HepG2 (cell line): ENCODE measurements around the gene MCF2L. TPM values are rescaled to one million over a fixed set of nuclear protein-coding genes. Genes with fewer than 3 reads are reported as not detected.

Experiments
- ARHGAP35 ChIP-seq: sonication (generic); formaldehyde crosslinking; IDR thresholded peaks from 2 replicates; pipeline ENCODE4 v1.9.0; 2022; ENCODE audit warnings: mild to moderate bottlenecking, inconsistent platforms, moderate library complexity, missing genetic modification reagents, borderline replicate concordance
- ATF2 ChIP-seq: sonication (generic); formaldehyde crosslinking; IDR thresholded peaks from 2 replicates; pipeline ENCODE4 v1.4.0; 2020; ENCODE audit warnings: missing genetic modification reagents
- ETV5 ChIP-seq: IDR thresholded peaks from 2 replicates; pipeline ENCODE4 v1.6.1; 2018; ENCODE audit warnings: missing biosample characterization, missing genetic modification reagents, inconsistent platforms, borderline replicate concordance
- GRHL1 ChIP-seq: sonication (generic); formaldehyde crosslinking; conservative IDR thresholded peaks from 2 replicates; pipeline ENCODE4 v1.8.0; 2022; ENCODE audit warnings: missing genetic modification reagents
- HNF1B ChIP-seq: sonication (generic); formaldehyde crosslinking; IDR thresholded peaks from 2 replicates; pipeline ENCODE4 v1.5.1; 2020; ENCODE audit warnings: mild to moderate bottlenecking, moderate library complexity, missing genetic modification reagents
- HNRNPH1 ChIP-seq: fragments of 200-400 bp; formaldehyde crosslinking; optimal IDR thresholded peaks from 2 replicates; pipeline ENCODE3; 2017; ENCODE audit warnings: mild to moderate bottlenecking, low read depth, low read length
- NFKB2 ChIP-seq: sonication (generic); formaldehyde crosslinking; IDR thresholded peaks from 2 replicates; pipeline ENCODE4 v1.4.0; 2020; ENCODE audit warnings: missing genetic modification reagents, borderline replicate concordance
- PHF5A ChIP-seq: IDR thresholded peaks from one replicate; pipeline ENCODE4 v1.6.1; 2018; ENCODE audit warnings: low read depth, missing genetic modification reagents; ENCODE audit not compliant: unreplicated experiment
- RELA ChIP-seq: sonication (generic); formaldehyde crosslinking; IDR thresholded peaks from 2 replicates; pipeline ENCODE4 v1.4.0; 2020; ENCODE audit warnings: missing genetic modification reagents
- SALL1 ChIP-seq: sonication (generic); formaldehyde crosslinking; IDR thresholded peaks from 2 replicates; pipeline ENCODE4 v1.8.0; 2022; ENCODE audit warnings: mild to moderate bottlenecking, missing genetic modification reagents
- THRA ChIP-seq: sonication (generic); formaldehyde crosslinking; IDR thresholded peaks from 2 replicates; pipeline ENCODE4 v1.4.0; 2020; ENCODE audit warnings: missing genetic modification reagents, borderline replicate concordance
- TSC22D2 ChIP-seq: sonication (generic); formaldehyde crosslinking; IDR thresholded peaks from 2 replicates; pipeline ENCODE4 v1.5.1; 2020; ENCODE audit warnings: missing genetic modification reagents, mild to moderate bottlenecking, borderline replicate concordance
- ZBTB44 ChIP-seq: sonication (generic); formaldehyde crosslinking; IDR thresholded peaks from 2 replicates; pipeline ENCODE4 v1.4.0; 2020; ENCODE audit warnings: missing genetic modification reagents
- ZFP41 ChIP-seq: sonication (generic); formaldehyde crosslinking; IDR thresholded peaks from 2 replicates; pipeline ENCODE4 v1.4.0; 2020; ENCODE audit warnings: mild to moderate bottlenecking, missing genetic modification reagents, borderline replicate concordance
- ZNF512 ChIP-seq: sonication (generic); formaldehyde crosslinking; IDR thresholded peaks from 2 replicates; pipeline ENCODE4 v1.4.0; 2020; ENCODE audit warnings: mild to moderate bottlenecking, missing genetic modification reagents
- ZNF550 ChIP-seq: sonication (generic); formaldehyde crosslinking; IDR thresholded peaks from 2 replicates; pipeline ENCODE4 v1.4.0; 2020; ENCODE audit warnings: mild to moderate bottlenecking, missing genetic modification reagents, borderline replicate concordance
- ZNF577 ChIP-seq: sonication (generic); formaldehyde crosslinking; IDR thresholded peaks from 2 replicates; pipeline ENCODE4 v1.4.0; 2020; ENCODE audit warnings: mild to moderate bottlenecking, low read depth, missing genetic modification reagents, borderline replicate concordance
- ZNF850 ChIP-seq: sonication (generic); formaldehyde crosslinking; conservative IDR thresholded peaks from 2 replicates; pipeline ENCODE4 v1.9.0; 2021; ENCODE audit warnings: mild to moderate bottlenecking, missing genetic modification reagents
- polyA plus RNA-seq, 8 experiments: library from polyadenylated mRNA; depleted of rRNA in 3 of 8; stranded (reverse) in 7 of 8; unstranded in 1 of 8; fragments of >200 nt; fragmentation: Illumina TruSeq in 4 of 8; extraction: Trizol in 4 of 8; gene quantifications; 2 replicates each; pipeline versions ENCODE4 v1.2.1 to v1.2.3, GENCODE V29; 2011 to 2016; ENCODE audit warnings: low read depth in 4 of 8, missing spikeins in 1 of 8, mixed read lengths in 1 of 8; ENCODE audit not compliant: insufficient read depth in 1 of 8
- total RNA-seq, 5 experiments: library from RNA; depleted of rRNA; stranded (reverse); fragments of >200 nt; fragmentation: Illumina TruSeq; extraction: Trizol; gene quantifications; 2 replicates each; pipeline ENCODE4 v1.2.3, GENCODE V29; 2016; ENCODE audit warnings: low read depth in 1 of 5

The MCF2L gene
- total and polyA plus RNA-seq, 2 of the 13 experiments (the other 11 are each of a cell fraction or from before 2014, with no cell fraction given), result 19.4 to 28.4 TPM

- TF ChIP-seq TSC22D2 (no peak), HNRNPH1 (no peak), ZNF550 (CRISPR knock-in tag) (no peak), NFKB2 (CRISPR knock-in tag) (no peak), ZBTB44 (no peak), ZNF850 (CRISPR knock-in tag) (no peak), GRHL1 (CRISPR knock-in tag) (no peak), HNF1B (peak; percentile 83), ETV5 (CRISPR knock-in tag) (peak; percentile 62), ZFP41 (CRISPR knock-in tag) (no peak), ATF2 (CRISPR knock-in tag) (peak; percentile 65; the same call in 1 of the 2 replicates), PHF5A (CRISPR knock-in tag) (no peak), SALL1 (peak; percentile 78), ARHGAP35 (CRISPR knock-in tag) (no peak), ZNF577 (CRISPR knock-in tag) (no peak), RELA (CRISPR knock-in tag) (no peak), THRA (peak; percentile 69), ZNF512 (CRISPR knock-in tag) (no peak)
Observed at GRCh38 chr13:112942689-112943308, 26.2 kb upstream of the MCF2L start (continued).
